Upper lobe of left lung (tissue), 6 donors: ENCODE measurements around the gene TIGD4. TPM values are rescaled to one million over a fixed set of nuclear protein-coding genes. Genes with fewer than 3 reads are reported as not detected.

Source experiments
- ATAC-seq, 2 donors: fragments of 200-7000 bp; cut with Tn5 transposase; one replicate each; pipeline ENCODE4 v1.9.1; 2022; ENCODE audit warnings: mild to moderate bottlenecking in 2 of 2, moderate library complexity in 2 of 2; ENCODE audit not compliant: low FRiP score in 2 of 2
- DNase-seq, 2 donors: peaks; one replicate each; pipeline ENCODE4 v3.0.0-alpha.2; 2019 to 2020
- H3K27ac ChIP-seq, 4 donors: fragments of 200-600 bp; sonication (generic); one replicate each; pipeline ENCODE4 v1.5.1; 2016 to 2019
- H3K27me3 ChIP-seq, 4 donors: fragments of 200-600 bp; sonication (generic); one replicate each; pipeline ENCODE4 v1.5.1; 2017 to 2019
- H3K36me3 ChIP-seq, 4 donors: fragments of 200-600 bp; sonication (generic); one replicate each; pipeline ENCODE4 v1.5.1; 2016 to 2019
- H3K4me1 ChIP-seq, 4 donors: fragments of 200-600 bp; sonication (generic); one replicate each; pipeline ENCODE4 v1.5.1; 2018 to 2019
- H3K4me3 ChIP-seq, 4 donors: fragments of 200-600 bp; sonication (generic); one replicate each; pipeline ENCODE4 v1.5.1; 2017 to 2019; ENCODE audit warnings: mild to moderate bottlenecking in 2 of 4, moderate library complexity in 1 of 4
- H3K9me3 ChIP-seq, 4 donors: fragments of 200-600 bp; sonication (generic); one replicate each; pipeline ENCODE4 v1.5.1; 2018 to 2019
- CTCF ChIP-seq, 6 experiments: fragments of 450-650 bp in 4 of 6; fragments of 200-600 bp in 2 of 6; sonication (generic) in 2 of 6; IDR thresholded peaks; one replicate each; pipeline ENCODE4 v1.5.1; 2016 to 2019; ENCODE audit warnings: antibody characterized with exemption in 6 of 6
- EP300 ChIP-seq, 4 donors: sonication (generic); formaldehyde crosslinking; IDR thresholded peaks; one replicate each; pipeline ENCODE4 v1.5.1; 2017; ENCODE audit warnings: antibody characterized with exemption in 4 of 4, control low read depth in 2 of 4
- POLR2A ChIP-seq, 4 donors: fragments of 450-650 bp; IDR thresholded peaks; one replicate each; pipeline ENCODE4 v1.5.1; 2016 to 2017; ENCODE audit warnings: antibody characterized with exemption in 4 of 4, mild to moderate bottlenecking in 2 of 4
- POLR2AphosphoS5 ChIP-seq, 2 donors: sonication (generic); formaldehyde crosslinking; IDR thresholded peaks; one replicate each; pipeline ENCODE4 v1.5.1; 2017; ENCODE audit warnings: antibody characterized with exemption in 2 of 2
- WGBS, 2 donors: methylation state at CpG; one replicate each; pipeline ENCODE4 v1.1.5; 2017 to 2018; 5-methylcytosine and 5-hydroxymethylcytosine counted together
- total RNA-seq, 6 donors: library from RNA; depleted of rRNA in 4 of 6; stranded (reverse); fragments of >200 nt in 4 of 6; gene quantifications; one replicate each; pipeline versions ENCODE4 v1.1.0 to v1.2.1, GENCODE V29; 2016 to 2021
- donor health status: DM: no; HTN: no; CAD: no; lungs with moderate emphysema.
- donor health status: DM: no; HTN: yes; CAD: no; lungs with severe emphysema.

The TIGD4 gene
- total RNA-seq, 6 donors from 2014 or later, result 0.15 to 2.5 (median 0.67) TPM; not detected in 1

GRCh38 chr4:152763796-152764195, 15.7 kb downstream of the TIGD4 start:
- WGBS, 2 donors, result 87 to 91% methylated on average over 1 of the region's 1 CpG

GRCh38 chr4:152748619-152749018, 30.9 kb downstream of the TIGD4 start:
- Histone ChIP-seq H3K27me3 (no peaks in the 10 kb centered on the region), H3K4me1 (no peaks in the 10 kb centered on the region), H3K36me3 (no peaks in the 10 kb centered on the region), H3K9me3 (peaks cover 0 to 2% (median 0%) of the 10 kb centered on the region in 4 donors), H3K4me3 (no peak overlapping the region), H3K27ac (no peak overlapping the region)
- DNase-seq (peak in 1 of 2 donors; percentile 59), ATAC-seq (peak; percentile 17 to 63)
- WGBS, 2 donors, result 92 to 98% methylated on average over 5 to 9 of the region's 9 CpGs
- TF ChIP-seq POLR2A (IDR thresholded peaks at IDR 0.05), result no peak
- TF ChIP-seq POLR2AphosphoS5 (IDR thresholded peaks at IDR 0.05), result no peak
- no peak for TF ChIP-seq CTCF (IDR thresholded peaks at IDR 0.05)
- TF ChIP-seq EP300 (IDR thresholded peaks at IDR 0.05), result no peak

More at GRCh38 chr4:152763796-152764195, 15.7 kb downstream of the TIGD4 start:
- Histone ChIP-seq H3K27ac (no peak overlapping the region), H3K4me1 (no peaks in the 10 kb centered on the region), H3K27me3 (no peaks in the 10 kb centered on the region), H3K36me3 (no peaks in the 10 kb centered on the region), H3K4me3 (no peak overlapping the region), H3K9me3 (no peaks in the 10 kb centered on the region)
- DNase-seq (no peak), ATAC-seq (no peak)
- TF ChIP-seq POLR2AphosphoS5 (IDR thresholded peaks at IDR 0.05) (no peak), POLR2A (IDR thresholded peaks at IDR 0.05) (no peak), CTCF (IDR thresholded peaks at IDR 0.05) (no peak), EP300 (IDR thresholded peaks at IDR 0.05) (no peak)

- Histone ChIP-seq H3K9me3 (peaks cover 0 to 2% (median 0%) of the 10 kb centered on the region in 4 donors), H3K4me1 (no peaks in the 10 kb centered on the region), H3K4me3 (no peak overlapping the region), H3K27me3 (no peaks in the 10 kb centered on the region), H3K36me3 (no peaks in the 10 kb centered on the region), H3K27ac (no peak overlapping the region)
- no peak for ATAC-seq
- no peak for TF ChIP-seq POLR2A (IDR thresholded peaks at IDR 0.05)
- no peak for TF ChIP-seq EP300 (IDR thresholded peaks at IDR 0.05)
- no peak for TF ChIP-seq POLR2AphosphoS5 (IDR thresholded peaks at IDR 0.05)
- TF ChIP-seq CTCF (IDR thresholded peaks at IDR 0.05), result no peak
- DNase-seq, result no peak
- 79 to 80% methylated on average over 2 of the region's 2 CpGs for WGBS, 2 donors
These were observed 32.1 kb downstream of the TIGD4 start for GRCh38 chr4:152747444-152747843.

GRCh38 chr4:152738827-152739226, 40.7 kb downstream of the TIGD4 start:
- ATAC-seq (no peak), DNase-seq (no peak)
- no peaks in the 10 kb centered on the region for H3K36me3 ChIP-seq
- H3K27me3 ChIP-seq, result no peaks in the 10 kb centered on the region
- 63 to 66% methylated on average over 3 of the region's 3 CpGs for WGBS, 2 donors
- peaks cover 0 to 4% (median 0%) of the 10 kb centered on the region in 4 donors for H3K4me1 ChIP-seq
- no peaks in the 10 kb centered on the region for H3K9me3 ChIP-seq
- no peak overlapping the region for H3K4me3 ChIP-seq
- H3K27ac ChIP-seq, result no peak overlapping the region
- TF ChIP-seq CTCF (IDR thresholded peaks at IDR 0.05) (no peak), POLR2A (IDR thresholded peaks at IDR 0.05) (no peak), POLR2AphosphoS5 (IDR thresholded peaks at IDR 0.05) (no peak), EP300 (IDR thresholded peaks at IDR 0.05) (no peak)

- TF ChIP-seq CTCF (IDR thresholded peaks at IDR 0.05) (no peak), POLR2A (IDR thresholded peaks at IDR 0.05) (no peak), POLR2AphosphoS5 (IDR thresholded peaks at IDR 0.05) (no peak)
- WGBS, 2 donors, result 71 to 74% methylated on average over 3 of the region's 3 CpGs
These were observed 43.6 kb downstream of the TIGD4 start for GRCh38 chr4:152735906-152736305.

More at GRCh38 chr4:152735906-152736305, 43.6 kb downstream of the TIGD4 start:
- Histone ChIP-seq H3K4me1 (peaks cover 0 to 4% (median 0%) of the 10 kb centered on the region in 4 donors), H3K36me3 (no peaks in the 10 kb centered on the region), H3K9me3 (no peaks in the 10 kb centered on the region), H3K4me3 (no peak overlapping the region), H3K27ac (no peak overlapping the region), H3K27me3 (no peaks in the 10 kb centered on the region)
- no peak for DNase-seq
- ATAC-seq, result no peak
